ENCODE results near the gene FRRS1L.
A peak's percentile ranks its signal among the peaks of the same experiment; 100 is the strongest.

The FRRS1L gene

GRCh38 chr9:109124121-109124520, 42.9 kb downstream of the FRRS1L start:
- H3K9ac ChIP-seq = no peak overlapping the region
- peak overlapping the region; percentile 51 for H2AFZ ChIP-seq (ENCODE audit: low read depth)
- H3K4me1 ChIP-seq (ENCODE audit: low read depth, poor library complexity, severe bottlenecking) = peaks cover 32% of the 10 kb centered on the region
- H3K79me2 ChIP-seq (ENCODE audit: insufficient read depth, low read depth) = peaks cover 2% of the 10 kb centered on the region
- H4K20me1 ChIP-seq (ENCODE audit: insufficient read depth) = no peaks in the 10 kb centered on the region
- H3K36me3 ChIP-seq (ENCODE audit: insufficient read depth) = no peaks in the 10 kb centered on the region
- H3K4me2 ChIP-seq = peak overlapping the region; percentile 84; the same call in 1 of the 2 replicates
- TF ChIP-seq CTCF (conservative IDR thresholded peaks at IDR 0.05; ENCODE audit: low read depth, low read length) = no peak
- no peak overlapping the region; the same call in 1 of the 2 replicates for H3K27ac ChIP-seq
- no peak overlapping the region for H3K4me3 ChIP-seq (IDR thresholded peaks at IDR 0.05; ENCODE audit: insufficient read depth, low read depth, low read length)
- H3K27me3 ChIP-seq (ENCODE audit: insufficient read depth, low read depth) = no peaks in the 10 kb centered on the region

GRCh38 chr9:109122726-109123621, 44.1 kb downstream of the FRRS1L start:
- H2AFZ ChIP-seq (ENCODE audit: low read depth) = peak overlapping the region; percentile 51

GRCh38 chr9:109121232-109121796, 45.7 kb downstream of the FRRS1L start:
- peaks cover 7% of the 10 kb centered on the region for H4K20me1 ChIP-seq (ENCODE audit: insufficient read depth)
- no peak overlapping the region for H3K27ac ChIP-seq
- no peak overlapping the region for H2AFZ ChIP-seq (ENCODE audit: low read depth)
- H3K4me1 ChIP-seq (ENCODE audit: low read depth, poor library complexity, severe bottlenecking) = peaks cover 52% of the 10 kb centered on the region
- peaks cover 30% of the 10 kb centered on the region for H3K79me2 ChIP-seq (ENCODE audit: insufficient read depth, low read depth)
- H3K27me3 ChIP-seq (ENCODE audit: insufficient read depth, low read depth) = no peaks in the 10 kb centered on the region
- no peaks in the 10 kb centered on the region for H3K36me3 ChIP-seq (ENCODE audit: insufficient read depth)
- TF ChIP-seq CTCF (conservative IDR thresholded peaks at IDR 0.05; ENCODE audit: low read depth, low read length) = no peak
- no peak overlapping the region for H3K4me2 ChIP-seq
- H3K4me3 ChIP-seq (IDR thresholded peaks at IDR 0.05; ENCODE audit: insufficient read depth, low read depth, low read length) = no peak overlapping the region
- H3K9ac ChIP-seq = no peak overlapping the region

More at GRCh38 chr9:109122726-109123621, 44.1 kb downstream of the FRRS1L start:
- Histone ChIP-seq H3K9ac (peak overlapping the region; percentile 48; the same call in 1 of the 2 replicates), H4K20me1 (ENCODE audit: insufficient read depth) (no peaks in the 10 kb centered on the region), H3K4me2 (peak overlapping the region; percentile 84), H3K27ac (peak overlapping the region; percentile 76), H3K79me2 (ENCODE audit: insufficient read depth, low read depth) (peaks cover 13% of the 10 kb centered on the region), H3K27me3 (ENCODE audit: insufficient read depth, low read depth) (no peaks in the 10 kb centered on the region), H3K36me3 (ENCODE audit: insufficient read depth) (no peaks in the 10 kb centered on the region), H3K4me3 (IDR thresholded peaks at IDR 0.05; ENCODE audit: insufficient read depth, low read depth, low read length) (no peak overlapping the region), H3K4me1 (ENCODE audit: low read depth, poor library complexity, severe bottlenecking) (peaks cover 38% of the 10 kb centered on the region)
- TF ChIP-seq CTCF (conservative IDR thresholded peaks at IDR 0.05; ENCODE audit: low read depth, low read length) = no peak

GRCh38 chr9:109120204-109120789, 46.8 kb downstream of the FRRS1L start:
- Histone ChIP-seq H3K9ac (peak overlapping the region; percentile 34; the same call in 1 of the 2 replicates), H3K27me3 (ENCODE audit: insufficient read depth, low read depth) (no peaks in the 10 kb centered on the region), H3K36me3 (ENCODE audit: insufficient read depth) (no peaks in the 10 kb centered on the region), H4K20me1 (ENCODE audit: insufficient read depth) (peaks cover 7% of the 10 kb centered on the region), H3K79me2 (ENCODE audit: insufficient read depth, low read depth) (peaks cover 37% of the 10 kb centered on the region), H3K27ac (peak overlapping the region; percentile 6; the same call in 1 of the 2 replicates), H3K4me3 (IDR thresholded peaks at IDR 0.05; ENCODE audit: insufficient read depth, low read depth, low read length) (no peak overlapping the region), H3K4me2 (peak overlapping the region; percentile 81), H3K4me1 (ENCODE audit: low read depth, poor library complexity, severe bottlenecking) (peaks cover 63% of the 10 kb centered on the region), H2AFZ (ENCODE audit: low read depth) (peak overlapping the region; percentile 87)
- no peak for TF ChIP-seq CTCF (conservative IDR thresholded peaks at IDR 0.05; ENCODE audit: low read depth, low read length)

All from KMS-11 (cell line).